HG02798 (cell line): ENCODE results near the gene STAP2.

ENCODE experiments used
- ATAC-seq: cut with Tn5 transposase; IDR thresholded peaks from one replicate; pipeline ENCODE4 v1.9.1; 2021; ENCODE audit warnings: mild to moderate bottlenecking; ENCODE audit not compliant: unreplicated experiment, poor library complexity

The STAP2 gene

DNA sequence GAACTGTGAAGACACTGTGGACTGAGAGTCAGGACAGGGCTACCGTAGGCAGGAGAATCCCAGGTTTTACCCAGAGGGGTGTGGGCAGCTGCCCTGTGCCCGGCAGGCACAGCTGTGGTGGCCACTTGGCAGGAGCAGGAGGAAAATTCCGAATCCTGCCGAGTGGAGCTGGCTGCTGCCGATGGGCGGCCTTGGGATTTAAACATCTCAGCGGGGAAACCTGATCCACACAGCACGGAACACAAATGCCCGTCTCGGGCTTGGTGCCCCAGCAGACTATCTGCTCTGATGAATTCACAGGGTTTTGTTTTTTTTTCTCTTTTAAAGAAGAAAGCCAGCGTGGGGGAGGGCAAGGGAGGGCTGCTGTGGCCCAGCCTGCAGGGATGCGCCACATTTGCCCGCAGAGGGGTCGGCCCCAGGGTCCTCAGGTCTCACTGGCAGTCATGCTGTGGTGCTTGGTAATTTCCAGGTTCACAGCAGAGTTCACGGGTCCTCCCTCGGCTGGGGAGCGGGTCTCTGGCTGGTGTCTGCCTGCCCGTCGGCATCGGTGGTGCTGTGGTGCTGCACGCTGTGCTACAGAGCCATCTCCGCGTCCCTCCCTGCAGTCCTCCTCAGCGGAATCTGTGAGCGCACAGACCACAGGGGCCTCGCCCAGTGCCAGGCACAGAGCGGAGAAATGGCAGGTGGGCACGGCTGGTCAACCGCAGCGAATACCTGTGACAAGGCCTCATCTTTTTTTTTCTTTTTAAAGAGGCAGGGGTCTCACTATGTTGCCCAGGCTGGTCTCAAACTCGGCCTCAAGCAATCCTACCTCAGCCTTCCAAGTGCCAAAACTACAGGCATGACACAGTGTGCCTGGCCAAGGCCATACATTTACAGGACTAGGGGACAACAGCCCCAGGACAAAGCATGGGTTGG lies 32.9 kb upstream of the STAP2 start:
- ATAC-seq: no peak

DNA sequence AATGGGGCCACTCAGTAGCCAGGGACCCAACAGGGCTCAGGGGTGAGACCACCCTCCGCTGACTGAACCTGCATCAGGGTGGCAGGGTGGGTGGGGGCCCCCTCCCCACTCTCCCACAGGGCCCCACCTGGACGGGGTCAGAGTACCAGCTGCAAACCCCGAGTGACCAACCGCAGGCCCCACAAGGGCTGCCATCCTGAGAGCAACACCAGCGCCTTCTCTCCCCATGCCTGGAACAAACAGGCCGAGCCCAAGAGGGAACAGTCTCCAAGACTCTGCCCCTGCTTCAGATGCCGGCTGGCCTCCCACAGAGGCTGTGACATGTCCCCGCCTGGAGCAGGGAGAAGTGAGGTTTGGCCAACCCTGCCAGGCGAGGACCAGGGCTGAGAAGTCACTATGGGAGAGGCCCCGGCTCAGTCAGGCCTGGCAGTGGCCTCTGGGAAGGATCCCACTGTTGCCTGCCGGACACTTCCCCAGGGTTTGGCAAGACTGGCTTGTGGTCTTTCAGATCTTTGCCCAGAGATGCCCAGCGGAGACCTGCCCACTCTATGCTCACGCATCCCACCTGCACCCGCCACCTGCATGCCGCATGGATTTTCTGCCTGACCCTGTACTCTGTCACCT lies 31.9 kb upstream of the STAP2 start:
- no peak for ATAC-seq

DNA sequence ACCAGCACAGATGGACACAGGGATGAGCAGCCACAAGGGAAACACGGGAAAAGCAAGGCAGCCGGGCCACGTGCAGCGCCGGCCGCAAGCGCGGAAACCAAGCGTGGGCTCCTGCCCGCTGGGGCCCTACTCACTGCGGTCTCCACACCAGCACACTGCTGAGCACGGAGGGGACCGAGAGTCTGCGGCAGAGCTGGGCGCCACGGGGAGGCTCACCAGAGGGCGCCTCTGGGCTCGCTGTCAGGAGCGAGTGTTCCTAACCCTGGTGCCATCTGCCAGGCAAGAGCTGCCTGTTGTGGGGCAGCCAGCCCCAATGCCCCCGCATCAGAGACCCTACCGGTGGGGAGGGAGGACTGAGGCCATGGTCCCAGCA lies 31.2 kb upstream of the STAP2 start:
- peak; percentile 42 for ATAC-seq

DNA sequence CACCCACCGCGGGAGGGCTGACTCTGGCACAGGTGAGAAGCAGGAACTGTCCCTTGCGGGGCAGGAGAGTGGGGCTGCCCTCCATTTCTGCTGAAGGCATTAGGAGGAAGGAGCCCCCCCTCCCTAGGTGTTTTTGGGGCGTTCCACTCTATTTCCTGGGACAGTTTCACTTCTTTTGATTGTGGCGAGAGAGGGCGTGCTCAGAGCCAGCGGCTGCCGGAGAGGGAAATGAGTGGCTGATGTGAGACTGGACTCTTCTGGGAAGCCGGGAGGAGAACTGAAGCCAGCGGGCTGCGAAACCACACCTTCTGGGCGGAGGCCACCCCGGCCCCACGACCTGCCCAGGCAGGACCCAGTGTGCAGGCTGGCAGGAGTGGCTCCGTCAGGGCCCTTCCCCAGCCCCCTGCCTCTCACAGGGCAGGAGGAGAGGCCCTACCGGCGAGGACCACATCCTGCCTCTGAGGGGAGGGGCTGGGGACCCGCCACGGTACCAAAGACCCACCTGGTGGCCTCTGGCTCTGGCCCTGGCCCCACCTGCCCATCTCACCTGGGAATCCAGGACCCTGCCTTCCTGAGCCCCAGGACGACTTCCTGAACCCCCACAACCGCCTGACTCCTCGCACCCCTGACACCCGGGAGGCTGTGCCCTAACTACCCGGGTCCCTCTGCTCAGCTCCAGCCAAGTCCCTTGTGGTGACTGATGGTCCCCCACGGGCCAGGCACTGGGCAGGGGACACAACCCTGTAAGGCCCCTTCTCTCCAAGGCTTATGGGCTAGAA lies 30.7 kb upstream of the STAP2 start:
- peak; percentile 60 for ATAC-seq

DNA sequence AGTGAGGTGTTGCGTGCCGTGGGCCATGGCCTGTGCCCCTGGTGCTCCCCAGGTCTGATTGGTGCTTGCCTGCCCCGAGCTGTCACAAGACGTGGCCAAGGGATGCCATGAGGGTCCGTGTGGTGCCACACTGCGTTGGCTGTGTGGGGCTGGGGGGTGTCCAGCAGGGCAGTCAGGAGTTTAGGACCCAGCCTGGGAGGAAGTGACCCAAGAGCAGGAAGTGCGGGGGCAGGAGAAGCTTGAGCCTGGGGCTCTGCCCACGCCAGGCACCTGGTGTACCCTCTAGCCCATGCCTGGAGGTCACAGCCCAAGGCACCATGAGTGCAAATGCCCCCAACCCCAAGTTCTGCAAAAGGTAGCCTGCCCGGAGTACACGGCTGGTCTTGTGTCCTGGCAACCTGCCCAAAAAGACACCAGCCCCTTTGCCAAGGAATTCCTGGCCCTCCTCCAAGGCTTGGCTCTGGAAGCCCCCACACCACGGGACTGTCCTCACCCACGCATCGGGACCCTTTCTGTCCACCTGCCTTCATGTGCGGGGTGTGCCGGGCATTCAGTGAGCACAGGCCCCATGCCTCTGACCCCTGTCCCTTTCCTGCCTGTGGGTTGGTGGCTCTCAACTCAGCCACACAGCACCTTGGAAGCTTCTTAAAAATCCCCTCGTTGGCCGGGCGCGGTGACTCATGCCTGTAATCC lies 29.6 kb upstream of the STAP2 start:
- no peak for ATAC-seq

DNA sequence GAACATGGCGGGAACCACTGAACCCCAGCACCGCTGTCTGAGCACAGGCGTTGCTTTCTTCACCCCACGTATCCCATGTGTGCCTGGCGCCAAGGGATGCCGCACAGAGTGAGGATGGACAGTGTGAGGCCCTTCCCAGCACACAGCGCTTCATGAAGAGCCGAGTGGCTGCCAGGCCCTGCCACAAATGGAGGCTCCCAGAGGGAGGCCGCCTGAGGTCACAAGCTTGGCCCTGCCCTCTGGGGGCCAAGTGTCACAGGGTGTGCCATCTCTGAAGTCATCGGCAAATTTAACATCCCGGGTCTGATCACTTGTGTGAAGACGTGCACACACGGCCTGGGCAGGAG lies 29.1 kb upstream of the STAP2 start:
- no peak for ATAC-seq

DNA sequence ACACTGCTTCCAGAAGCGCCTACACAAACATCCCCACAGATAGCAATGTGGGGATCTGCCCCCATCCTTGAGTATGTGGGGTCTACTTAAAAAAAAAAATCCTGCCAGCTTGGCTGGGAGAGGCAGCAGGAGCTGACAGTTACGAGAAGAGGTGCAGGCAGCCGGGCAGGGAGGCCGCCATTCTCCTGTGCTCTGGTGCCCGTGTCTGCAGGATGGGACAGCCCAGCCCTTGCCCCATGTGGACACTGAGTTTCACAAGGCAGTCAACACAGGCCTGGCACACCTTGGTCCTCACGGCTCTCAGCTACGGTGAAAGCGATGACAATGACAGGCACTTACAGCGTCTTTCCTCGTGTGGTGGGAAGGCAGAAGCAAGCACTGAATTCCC lies 28.7 kb upstream of the STAP2 start:
- ATAC-seq: no peak

DNA sequence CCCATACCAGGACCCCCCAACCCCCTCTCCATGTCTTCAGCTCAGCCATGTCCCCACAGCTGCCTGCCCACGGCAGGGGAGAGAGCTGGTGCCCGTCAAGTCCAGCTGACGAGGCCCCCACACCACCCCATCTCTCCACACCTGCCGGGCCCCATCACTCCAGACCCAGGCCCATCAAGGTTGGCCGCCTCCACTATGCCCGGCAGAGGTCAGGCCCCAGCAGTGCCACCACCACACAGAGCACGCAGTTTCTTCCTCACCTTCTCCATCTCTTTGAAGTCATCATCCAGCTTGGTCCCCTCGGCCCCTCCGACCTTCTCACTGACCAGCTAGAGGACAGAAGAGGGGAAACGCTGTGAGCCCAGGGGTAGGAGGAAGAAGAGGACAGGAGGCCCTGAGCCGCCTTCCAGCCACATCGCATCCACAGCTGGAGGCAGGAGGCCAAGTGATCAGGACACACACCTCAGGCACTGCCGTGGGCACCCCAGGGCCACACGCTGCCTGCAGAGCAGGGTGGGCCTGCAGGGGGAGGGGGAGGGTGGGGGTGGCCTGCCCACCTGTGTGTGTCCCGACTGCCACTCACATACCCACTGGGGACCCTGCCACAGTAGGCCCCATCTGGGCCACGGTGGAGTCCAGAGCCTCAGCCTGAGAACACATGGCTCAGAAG lies 28.2 kb upstream of the STAP2 start:
- no peak for ATAC-seq

DNA sequence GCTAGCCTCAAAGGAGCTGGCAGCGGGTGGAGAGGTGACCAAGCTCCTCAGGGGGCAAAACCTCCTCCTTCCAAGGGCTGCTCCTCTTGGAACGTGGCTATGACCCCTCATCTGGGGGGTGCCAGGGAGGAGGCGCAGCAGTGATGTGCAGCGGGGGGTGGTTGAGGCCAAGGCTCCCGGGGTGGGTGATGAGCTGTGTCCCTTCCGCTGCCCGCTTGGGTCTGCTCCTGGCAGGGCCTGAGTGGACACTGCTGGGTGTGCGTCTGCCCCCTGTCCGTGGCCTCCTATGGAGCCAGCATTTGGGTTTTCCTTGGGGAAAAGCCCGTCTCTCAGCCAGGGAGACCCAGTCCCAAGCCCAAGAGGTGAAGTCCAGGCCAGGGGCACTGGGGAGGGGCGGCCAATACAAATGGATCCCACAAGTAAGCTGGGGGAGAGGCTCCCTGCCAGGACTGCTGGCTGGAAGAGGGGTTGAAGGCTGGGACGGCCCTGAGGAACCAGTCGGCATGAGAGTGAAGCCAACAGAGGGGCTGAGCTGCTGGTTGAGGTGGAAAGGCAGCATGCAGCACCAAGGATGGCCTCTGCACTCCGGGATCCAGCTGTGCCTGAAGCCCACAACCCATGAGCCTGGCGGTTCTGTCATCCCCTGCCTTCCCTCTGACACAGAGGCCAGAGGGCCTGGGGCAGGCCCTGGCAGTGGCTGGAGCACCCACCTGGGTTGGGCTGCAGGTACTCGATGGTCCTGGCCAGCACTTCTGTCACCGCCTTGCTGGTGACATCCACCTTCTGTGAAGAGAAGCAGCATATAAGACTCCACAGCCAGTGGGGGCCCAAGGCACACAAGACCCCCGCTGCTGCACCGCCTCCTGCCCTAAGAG lies 27.4 kb upstream of the STAP2 start:
- no peak for ATAC-seq

DNA sequence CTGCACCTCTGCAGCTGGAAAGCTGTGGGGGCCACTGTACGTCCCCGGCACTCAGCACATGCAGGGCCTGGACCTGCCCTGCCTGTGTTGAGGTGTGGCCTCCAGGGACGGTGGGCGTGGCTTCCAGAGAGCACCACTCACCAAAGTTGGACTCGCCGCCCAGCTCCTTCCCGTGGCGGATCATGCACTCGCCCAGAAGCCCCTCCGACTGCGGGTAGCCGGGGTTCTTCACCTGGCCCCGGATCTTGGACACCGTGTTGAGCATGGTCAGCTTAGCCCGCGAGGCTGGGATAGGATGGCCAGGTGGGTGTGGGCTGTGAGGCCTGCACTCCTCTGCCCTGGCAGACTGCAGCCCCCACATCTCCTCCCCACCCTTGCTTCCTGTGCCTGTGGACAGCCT lies 26.7 kb upstream of the STAP2 start:
- ATAC-seq: no peak

DNA sequence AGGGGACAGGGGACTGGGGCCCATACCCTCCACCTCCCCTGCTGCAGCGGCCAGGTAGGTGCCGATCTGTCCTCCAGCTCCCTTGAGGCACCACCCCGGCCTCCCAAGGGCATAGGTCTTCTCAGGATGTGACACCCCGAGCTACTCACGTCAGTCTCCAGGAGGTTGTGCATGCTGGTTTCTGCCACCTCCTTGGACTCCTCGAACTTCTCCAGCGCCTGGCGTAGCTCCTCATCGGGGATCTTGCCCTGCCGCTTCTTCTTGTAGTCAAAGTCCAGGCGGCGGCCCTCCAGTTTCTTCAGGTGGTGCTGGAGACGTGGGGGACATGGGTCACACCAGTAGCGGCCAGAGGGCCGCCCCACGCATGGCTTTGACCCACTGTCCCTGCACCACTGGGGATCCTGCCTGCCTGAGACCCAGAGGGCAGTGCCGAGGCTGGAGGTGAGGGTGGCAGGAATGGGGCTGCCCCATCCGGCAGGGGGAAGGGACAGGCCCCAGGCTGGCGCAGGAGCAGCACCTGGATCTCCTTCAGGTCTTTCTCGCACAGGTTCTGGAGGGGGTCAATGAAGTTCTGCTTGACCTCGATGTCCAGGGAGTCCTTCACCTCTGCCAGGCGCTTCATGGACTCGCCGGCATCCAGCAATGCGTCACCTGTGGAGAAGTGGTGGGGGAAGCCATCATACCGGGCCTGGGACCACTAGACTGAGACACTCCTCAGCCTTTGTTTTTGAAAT lies 25.1 kb upstream of the STAP2 start:
- no peak for ATAC-seq

DNA sequence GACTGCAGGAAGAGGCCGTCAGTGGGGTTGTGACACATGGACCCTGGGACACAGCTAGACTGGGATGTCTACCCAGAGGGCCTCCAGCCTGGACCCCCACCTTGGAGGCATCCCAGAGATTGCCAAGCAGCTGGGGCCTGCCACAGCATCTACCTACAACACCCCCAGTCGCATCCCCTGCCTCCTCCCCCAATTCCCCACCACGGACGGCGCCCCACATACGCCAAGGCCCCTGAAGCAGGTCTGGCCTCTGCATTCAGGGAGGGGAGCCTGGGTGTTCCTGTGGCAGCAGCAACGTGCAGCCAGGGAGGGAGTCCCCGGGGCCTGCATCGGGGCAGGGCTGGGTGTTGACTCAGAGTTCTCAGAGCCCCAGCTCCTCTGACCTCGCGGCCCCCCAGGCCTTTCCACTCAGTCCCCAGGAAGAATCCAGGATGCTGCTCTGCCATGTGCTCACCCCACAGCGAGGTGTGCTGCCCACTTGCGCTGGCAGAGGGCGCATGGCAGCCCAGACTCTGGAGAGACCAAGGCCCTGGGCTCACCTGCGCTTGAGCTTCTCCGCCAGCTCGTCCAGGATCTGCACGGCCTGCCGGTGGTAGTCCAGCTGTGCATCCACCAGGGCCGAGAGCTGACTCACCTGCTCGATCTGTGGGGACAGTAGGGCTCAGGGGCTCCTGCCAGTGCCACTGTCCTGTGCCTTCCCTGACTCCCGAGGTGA lies 24.4 kb upstream of the STAP2 start:
- no peak for ATAC-seq

DNA sequence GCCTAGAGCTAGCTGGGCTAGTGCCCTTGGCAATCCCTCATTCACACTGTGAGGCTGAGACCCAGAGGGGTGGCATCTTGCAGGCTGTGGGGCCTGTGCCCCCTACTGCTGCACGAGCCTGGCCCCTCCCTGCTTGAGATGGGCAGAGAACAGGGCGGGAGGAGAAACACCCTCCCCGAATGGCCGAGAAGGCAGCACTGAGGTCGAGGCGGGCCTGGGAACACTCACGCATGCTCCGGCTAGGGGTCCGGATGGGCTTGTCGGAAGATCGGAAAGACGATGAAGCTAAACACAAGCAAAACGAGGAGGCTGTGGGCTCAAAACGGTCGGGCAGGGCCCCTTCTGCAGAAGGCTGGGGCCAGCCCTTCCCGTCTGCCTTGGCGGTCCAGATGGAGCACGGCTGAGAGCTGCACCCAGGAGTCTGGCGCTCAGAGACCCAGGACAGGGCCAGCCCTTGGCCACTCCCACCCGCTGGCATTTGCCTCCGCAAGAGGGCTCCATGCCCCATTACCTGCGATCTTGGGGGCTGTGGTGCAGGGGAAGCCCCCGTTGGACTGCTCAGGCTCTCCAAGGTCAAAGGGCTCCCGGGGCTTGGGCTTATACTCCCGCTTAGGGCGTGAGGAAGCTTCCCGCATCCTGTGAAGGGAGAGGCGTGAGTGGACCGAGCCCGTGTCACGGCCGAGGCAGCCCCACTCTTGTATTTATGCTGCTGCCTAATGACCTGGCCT lies 23.6 kb upstream of the STAP2 start:
- no peak for ATAC-seq

DNA sequence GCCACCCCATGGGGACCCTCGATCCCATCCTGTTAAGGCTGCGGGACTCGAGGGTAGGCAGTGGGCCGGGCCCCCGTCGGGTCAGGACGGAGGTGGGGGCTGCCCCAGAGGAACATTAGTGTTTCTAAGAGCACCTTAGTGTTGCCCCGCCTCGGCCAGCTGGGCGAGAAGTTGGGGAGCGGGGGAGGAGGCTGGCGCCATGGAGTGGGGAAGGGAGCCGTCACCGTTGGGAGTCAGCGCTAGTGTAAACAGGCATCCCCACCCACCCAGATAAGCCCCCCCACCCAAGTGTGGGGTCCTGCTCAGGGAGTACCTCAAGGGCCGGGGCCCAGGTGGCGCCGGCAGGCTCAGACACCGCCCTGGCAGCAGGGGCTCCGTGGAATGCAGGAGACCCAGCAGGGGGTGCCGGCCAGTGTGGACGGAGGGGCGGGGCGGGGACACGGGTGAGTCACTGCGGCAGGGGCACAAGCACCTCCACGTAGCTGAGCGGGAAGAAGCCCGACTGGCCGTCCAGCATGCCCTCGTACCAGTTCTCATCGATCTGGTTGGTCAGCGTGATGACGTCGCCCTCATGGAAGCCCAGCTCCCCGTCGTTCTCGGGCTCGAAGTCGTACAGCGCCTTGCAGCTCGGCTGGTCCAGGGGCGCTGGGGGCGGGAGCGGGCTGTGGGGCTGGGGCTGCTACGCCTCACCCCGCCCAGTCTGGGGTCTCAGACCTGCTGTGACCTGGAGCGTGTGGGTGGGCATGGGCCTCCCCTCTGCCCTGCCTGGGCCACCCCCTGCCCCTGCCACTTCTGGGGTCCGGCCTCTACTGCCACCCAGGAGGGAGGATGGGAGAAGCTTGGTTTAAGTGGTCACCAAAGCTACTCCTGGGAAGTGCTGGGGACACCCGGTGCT lies 22.8 kb upstream of the STAP2 start:
- ATAC-seq: no peak

DNA sequence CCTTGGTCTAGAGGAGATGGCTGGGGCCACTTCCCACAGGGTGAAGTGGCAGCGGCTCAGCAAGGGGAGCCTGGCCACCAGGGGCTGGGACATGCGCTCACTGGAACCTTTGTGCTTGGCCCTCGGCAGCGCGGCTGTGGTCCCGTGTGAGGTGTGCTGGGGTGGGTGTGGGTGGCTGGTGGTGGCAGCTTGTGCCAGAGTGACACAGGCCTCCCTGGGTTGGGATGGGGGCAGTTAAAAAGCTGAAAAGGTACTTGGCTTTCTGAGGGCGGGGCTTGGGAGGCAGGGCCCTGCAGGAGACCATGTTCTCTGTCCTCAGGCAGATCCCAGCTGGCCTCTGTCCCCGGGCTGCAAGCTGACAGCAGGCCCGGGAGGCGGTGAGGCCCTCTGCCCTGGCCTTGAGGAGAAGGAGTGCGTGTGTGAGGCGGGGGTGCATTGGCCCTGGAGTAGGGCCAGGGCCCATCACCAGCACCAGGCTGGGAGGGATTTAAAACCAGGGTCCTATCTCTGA lies 22.1 kb upstream of the STAP2 start:
- ATAC-seq: no peak

DNA sequence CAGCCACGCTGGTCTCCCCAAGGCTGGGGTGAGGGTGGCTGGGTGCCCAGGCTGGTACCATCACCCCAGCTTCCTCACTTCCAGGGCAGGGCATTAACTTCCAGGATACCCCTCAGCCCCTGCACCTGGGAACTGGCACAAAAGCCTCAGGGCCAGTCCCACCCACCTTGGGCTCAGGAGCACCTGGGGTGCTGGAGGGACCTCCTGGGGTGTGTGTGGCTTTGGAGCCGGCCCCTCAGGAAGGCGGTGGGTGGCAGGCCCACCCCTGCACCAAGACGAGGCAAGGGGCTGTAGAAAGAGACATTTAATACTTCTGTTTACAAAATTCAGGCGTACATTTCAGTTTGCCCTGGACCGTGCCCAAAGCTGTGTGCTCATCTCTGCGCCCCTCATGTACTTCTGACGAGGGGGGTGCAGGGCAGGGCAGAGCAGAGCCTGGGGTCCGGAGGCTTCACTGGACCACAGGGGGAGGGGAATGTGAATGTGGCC lies 21.5 kb upstream of the STAP2 start:
- no peak for ATAC-seq
